ENCODE data around the gene WDR73.

Gene WDR73

GRCh38 chr15:84624359-84624758 lies 29.7 kb downstream of the WDR73 start:
- in situ Hi-C loops (cut with MboI; ENCODE audit: low pct_unique_long_range_greater_than_20kb, low sequenced_read_pairs, unreplicated experiment), result no loop called here
- DNase-seq (ENCODE audit: low spot score), result no peak
- TF ChIP-seq, protein P1, sequence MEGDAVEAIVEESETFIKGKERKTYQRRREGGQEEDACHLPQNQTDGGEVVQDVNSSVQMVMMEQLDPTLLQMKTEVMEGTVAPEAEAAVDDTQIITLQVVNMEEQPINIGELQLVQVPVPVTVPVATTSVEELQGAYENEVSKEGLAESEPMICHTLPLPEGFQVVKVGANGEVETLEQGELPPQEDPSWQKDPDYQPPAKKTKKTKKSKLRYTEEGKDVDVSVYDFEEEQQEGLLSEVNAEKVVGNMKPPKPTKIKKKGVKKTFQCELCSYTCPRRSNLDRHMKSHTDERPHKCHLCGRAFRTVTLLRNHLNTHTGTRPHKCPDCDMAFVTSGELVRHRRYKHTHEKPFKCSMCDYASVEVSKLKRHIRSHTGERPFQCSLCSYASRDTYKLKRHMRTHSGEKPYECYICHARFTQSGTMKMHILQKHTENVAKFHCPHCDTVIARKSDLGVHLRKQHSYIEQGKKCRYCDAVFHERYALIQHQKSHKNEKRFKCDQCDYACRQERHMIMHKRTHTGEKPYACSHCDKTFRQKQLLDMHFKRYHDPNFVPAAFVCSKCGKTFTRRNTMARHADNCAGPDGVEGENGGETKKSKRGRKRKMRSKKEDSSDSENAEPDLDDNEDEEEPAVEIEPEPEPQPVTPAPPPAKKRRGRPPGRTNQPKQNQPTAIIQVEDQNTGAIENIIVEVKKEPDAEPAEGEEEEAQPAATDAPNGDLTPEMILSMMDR (IDR thresholded peaks at IDR 0.05; ENCODE audit: extremely low read depth, insufficient read depth, missing control alignments), result no peak

- TF ChIP-seq, protein P1 (IDR thresholded peaks at IDR 0.05; ENCODE audit: extremely low read depth, insufficient read depth, missing control alignments), result no peak
- in situ Hi-C loops (cut with MboI; ENCODE audit: low pct_unique_long_range_greater_than_20kb, low sequenced_read_pairs, unreplicated experiment), result no loop called here
- no peak for DNase-seq (ENCODE audit: low spot score)
Measured at GRCh38 chr15:84621358-84621979, 32.6 kb downstream of the WDR73 start.

DNA sequence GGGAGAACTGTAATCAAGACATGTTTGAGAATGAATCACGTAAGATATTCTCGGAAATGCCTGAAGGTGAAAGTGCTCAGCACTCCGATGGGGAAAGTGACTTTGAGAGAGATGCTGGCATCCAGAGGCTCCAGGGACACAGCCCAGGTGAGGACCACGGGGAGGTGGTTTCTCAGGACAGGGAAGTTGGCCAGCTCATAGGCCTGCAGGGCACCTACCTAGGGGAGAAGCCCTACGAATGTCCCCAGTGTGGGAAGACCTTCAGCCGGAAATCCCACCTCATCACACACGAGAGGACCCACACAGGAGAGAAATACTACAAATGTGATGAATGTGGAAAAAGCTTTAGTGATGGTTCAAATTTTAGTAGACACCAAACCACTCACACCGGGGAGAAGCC lies 33.5 kb downstream of the WDR73 start:
- in situ Hi-C loops (cut with MboI; ENCODE audit: low pct_unique_long_range_greater_than_20kb, low sequenced_read_pairs, unreplicated experiment), result no loop called here
- no peak for DNase-seq (ENCODE audit: low spot score)
- TF ChIP-seq, protein P1 (IDR thresholded peaks at IDR 0.05; ENCODE audit: extremely low read depth, insufficient read depth, missing control alignments), result no peak

DNA sequence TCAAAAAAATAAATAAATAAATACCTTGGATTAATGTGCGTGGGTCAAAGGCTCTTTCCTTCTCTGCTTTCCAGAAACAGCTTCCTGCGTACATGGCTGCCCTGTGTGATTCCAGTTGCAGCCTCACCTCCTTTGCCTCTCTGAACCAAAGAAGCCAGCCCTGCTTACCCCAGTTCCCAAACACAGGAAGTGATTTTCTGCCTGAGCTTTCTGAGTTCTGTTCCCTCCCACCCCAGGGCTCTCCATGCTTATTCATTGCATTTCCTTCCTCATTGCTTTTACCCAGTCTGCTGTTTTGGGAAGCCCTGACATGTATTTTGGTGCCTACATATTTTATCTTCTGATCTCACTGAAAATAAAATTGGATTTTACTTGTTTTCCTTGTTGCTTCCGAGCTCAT lies 37.8 kb downstream of the WDR73 start:
- TF ChIP-seq, protein P1 (IDR thresholded peaks at IDR 0.05; ENCODE audit: extremely low read depth, insufficient read depth, missing control alignments), result no peak
- no peak for DNase-seq (ENCODE audit: low spot score)
- in situ Hi-C loops (cut with MboI; ENCODE audit: low pct_unique_long_range_greater_than_20kb, low sequenced_read_pairs, unreplicated experiment), result no loop called here

DNA sequence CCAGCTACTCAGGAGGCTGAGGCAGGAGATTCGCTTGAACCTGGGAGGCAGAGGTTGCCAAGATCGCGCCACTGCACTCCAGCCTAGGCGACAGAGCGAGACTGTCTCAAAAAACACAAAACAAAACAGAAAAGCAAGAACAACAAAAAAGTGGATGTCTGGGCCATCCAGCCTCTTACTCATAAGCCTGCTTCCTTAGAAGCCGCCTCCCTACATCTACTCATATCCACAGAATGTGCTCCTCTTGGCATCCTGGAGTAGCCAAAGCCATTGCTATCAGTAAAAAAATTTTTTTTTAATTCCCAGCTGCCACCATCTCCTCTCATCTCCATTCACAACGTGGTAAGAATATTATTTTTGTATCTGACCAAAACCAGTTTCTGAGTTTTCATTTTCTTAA lies 42.5 kb downstream of the WDR73 start:
- in situ Hi-C loops (cut with MboI; ENCODE audit: low pct_unique_long_range_greater_than_20kb, low sequenced_read_pairs, unreplicated experiment), result no loop called here
- TF ChIP-seq, protein P1 (IDR thresholded peaks at IDR 0.05; ENCODE audit: extremely low read depth, insufficient read depth, missing control alignments), result no peak
- DNase-seq (ENCODE audit: low spot score), result no peak

GRCh38 chr15:84609818-84610525 lies 44.1 kb downstream of the WDR73 start:
- in situ Hi-C loops (cut with MboI; ENCODE audit: low pct_unique_long_range_greater_than_20kb, low sequenced_read_pairs, unreplicated experiment), result no loop called here
- TF ChIP-seq, protein P1 (IDR thresholded peaks at IDR 0.05; ENCODE audit: extremely low read depth, insufficient read depth, missing control alignments), result no peak
- no peak for DNase-seq (ENCODE audit: low spot score)

All from GM13977 (cell line).